ENCODE results near the gene ALS2CL.

DNA sequence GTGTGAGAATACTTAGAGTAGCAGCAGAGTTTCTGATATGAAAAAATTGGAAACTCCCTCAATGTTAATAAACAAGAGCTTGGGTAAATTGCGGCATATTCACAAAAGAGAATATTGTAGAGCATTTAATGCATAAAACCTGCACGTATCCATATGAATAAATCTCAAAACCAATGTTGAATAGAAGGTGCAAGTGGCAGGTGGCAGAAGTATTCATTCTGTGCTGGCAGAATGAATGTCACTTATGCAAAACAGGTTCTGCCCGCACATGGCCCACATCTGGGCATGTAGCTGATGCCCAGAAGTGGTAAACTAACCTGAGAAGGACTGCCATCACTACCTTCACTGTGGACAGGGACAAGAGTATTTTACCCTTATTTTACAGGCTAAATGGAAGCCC is 38.3 kb upstream of the ALS2CL start:
- TF ChIP-seq POLR2A (IDR thresholded peaks at IDR 0.05; ENCODE audit: low read depth, low read length) (no peak), JUN (IDR thresholded peaks at IDR 0.05; ENCODE audit: borderline replicate concordance, insufficient read depth, insufficient read length, low read depth) (no peak), EZH2 (IDR thresholded peaks at IDR 0.05; ENCODE audit: borderline replicate concordance, low read depth, low read length, severe bottlenecking) (no peak)
- TF ChIP-seq, protein P1, sequence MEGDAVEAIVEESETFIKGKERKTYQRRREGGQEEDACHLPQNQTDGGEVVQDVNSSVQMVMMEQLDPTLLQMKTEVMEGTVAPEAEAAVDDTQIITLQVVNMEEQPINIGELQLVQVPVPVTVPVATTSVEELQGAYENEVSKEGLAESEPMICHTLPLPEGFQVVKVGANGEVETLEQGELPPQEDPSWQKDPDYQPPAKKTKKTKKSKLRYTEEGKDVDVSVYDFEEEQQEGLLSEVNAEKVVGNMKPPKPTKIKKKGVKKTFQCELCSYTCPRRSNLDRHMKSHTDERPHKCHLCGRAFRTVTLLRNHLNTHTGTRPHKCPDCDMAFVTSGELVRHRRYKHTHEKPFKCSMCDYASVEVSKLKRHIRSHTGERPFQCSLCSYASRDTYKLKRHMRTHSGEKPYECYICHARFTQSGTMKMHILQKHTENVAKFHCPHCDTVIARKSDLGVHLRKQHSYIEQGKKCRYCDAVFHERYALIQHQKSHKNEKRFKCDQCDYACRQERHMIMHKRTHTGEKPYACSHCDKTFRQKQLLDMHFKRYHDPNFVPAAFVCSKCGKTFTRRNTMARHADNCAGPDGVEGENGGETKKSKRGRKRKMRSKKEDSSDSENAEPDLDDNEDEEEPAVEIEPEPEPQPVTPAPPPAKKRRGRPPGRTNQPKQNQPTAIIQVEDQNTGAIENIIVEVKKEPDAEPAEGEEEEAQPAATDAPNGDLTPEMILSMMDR (IDR thresholded peaks at IDR 0.05; ENCODE audit: extremely low read depth in 1 of 2, insufficient read depth in 1 of 2, low read depth in 1 of 2, low read length in 2 of 2) = no peak
- TF ChIP-seq, protein P2, sequence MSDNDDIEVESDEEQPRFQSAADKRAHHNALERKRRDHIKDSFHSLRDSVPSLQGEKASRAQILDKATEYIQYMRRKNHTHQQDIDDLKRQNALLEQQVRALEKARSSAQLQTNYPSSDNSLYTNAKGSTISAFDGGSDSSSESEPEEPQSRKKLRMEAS (IDR thresholded peaks at IDR 0.05; ENCODE audit: insufficient read depth, insufficient read length) = no peak

Data from endothelial cell of umbilical vein (primary cell).